OCI-LY7 (cell line): ENCODE results near the gene LCN6.

Experiments
- CTCF ChIP-seq: fragments of 200-600 bp; sonication (generic); conservative IDR thresholded peaks from 2 replicates; pipeline ENCODE4 v1.5.1; 2014; ENCODE audit warnings: mild to moderate bottlenecking, antibody characterized with exemption, low read length, moderate library complexity, mixed read lengths
- EZH2phosphoT487 ChIP-seq: fragments of 200-600 bp; sonication (generic); IDR thresholded peaks from 2 replicates; pipeline ENCODE4 v1.6.1; 2018; ENCODE audit warnings: low read depth, borderline replicate concordance, mild to moderate bottlenecking, mixed run types, antibody characterized with exemption, low read length, moderate library complexity, mixed read lengths

- TF ChIP-seq CTCF (no peak), EZH2phosphoT487 (no peak)
These were observed 26.0 kb downstream of the LCN6 start for GRCh38 chr9:136722093-136722968.
